Parathyroid adenoma (tissue), 2 donors: ENCODE data around the gene CEP68.

Source experiments
- H2AFZ ChIP-seq: fragments of 300-600 bp; sonication (generic); one replicate; pipeline ENCODE4 v1.7.0; 2017; ENCODE audit warnings: antibody characterized with exemption, mild to moderate bottlenecking
- H3K27ac ChIP-seq: fragments of 300-600 bp; sonication (generic); one replicate; pipeline ENCODE4 v1.7.0; 2017
- H3K27me3 ChIP-seq: fragments of 300-600 bp; sonication (generic); one replicate; pipeline ENCODE4 v1.7.0; 2017; ENCODE audit warnings: low read length; ENCODE audit not compliant: control insufficient read depth, insufficient read depth
- H3K36me3 ChIP-seq: fragments of 300-600 bp; sonication (generic); one replicate; pipeline ENCODE4 v1.7.0; 2017; ENCODE audit warnings: low read length; ENCODE audit not compliant: control insufficient read depth, insufficient read depth
- H3K4me1 ChIP-seq: fragments of 300-600 bp; sonication (generic); one replicate; pipeline ENCODE4 v1.7.0; 2017; ENCODE audit warnings: control low read depth
- H3K4me2 ChIP-seq: fragments of 300-600 bp; sonication (generic); one replicate; pipeline ENCODE4 v1.7.0; 2017; ENCODE audit warnings: low read length
- H3K4me3 ChIP-seq: fragments of 300-600 bp; sonication (generic); one replicate; pipeline ENCODE4 v1.7.0; 2017; ENCODE audit warnings: low read depth, low read length
- H3K79me2 ChIP-seq: fragments of 300-600 bp; sonication (generic); one replicate; pipeline ENCODE4 v1.7.0; 2017; ENCODE audit warnings: control low read depth
- H3K9ac ChIP-seq: fragments of 300-600 bp; sonication (generic); one replicate; pipeline ENCODE4 v1.7.0; 2017; ENCODE audit warnings: mild to moderate bottlenecking
- H3K9me3 ChIP-seq: fragments of 300-600 bp; sonication (generic); one replicate; pipeline ENCODE4 v1.7.0; 2017; ENCODE audit warnings: low read length; ENCODE audit not compliant: control insufficient read depth
- TF ChIP-seq, protein P1 (sequence below): fragments of 300-600 bp; sonication (generic); IDR thresholded peaks from one replicate; pipeline ENCODE4 v1.7.0; 2017; ENCODE audit warnings: antibody characterized with exemption, mild to moderate bottlenecking
- donor health status: primary hyperparathyroidism.

Gene CEP68

GRCh38 chr2:65055422-65056214 lies 598 bp upstream of the CEP68 start:
- no peaks in the 10 kb centered on the region for H3K9me3 ChIP-seq
- H2AFZ ChIP-seq, result peak overlapping the region; percentile 99
- H3K27ac ChIP-seq, result peak overlapping the region; percentile 73
- no peaks in the 10 kb centered on the region for H3K36me3 ChIP-seq
- no peaks in the 10 kb centered on the region for H3K27me3 ChIP-seq
- no peak overlapping the region for H3K9ac ChIP-seq
- H3K4me2 ChIP-seq, result peak overlapping the region; percentile 99
- peak overlapping the region; percentile 82 for H3K4me3 ChIP-seq
- H3K4me1 ChIP-seq, result peaks cover 13% of the 10 kb centered on the region
- TF ChIP-seq, protein P1, sequence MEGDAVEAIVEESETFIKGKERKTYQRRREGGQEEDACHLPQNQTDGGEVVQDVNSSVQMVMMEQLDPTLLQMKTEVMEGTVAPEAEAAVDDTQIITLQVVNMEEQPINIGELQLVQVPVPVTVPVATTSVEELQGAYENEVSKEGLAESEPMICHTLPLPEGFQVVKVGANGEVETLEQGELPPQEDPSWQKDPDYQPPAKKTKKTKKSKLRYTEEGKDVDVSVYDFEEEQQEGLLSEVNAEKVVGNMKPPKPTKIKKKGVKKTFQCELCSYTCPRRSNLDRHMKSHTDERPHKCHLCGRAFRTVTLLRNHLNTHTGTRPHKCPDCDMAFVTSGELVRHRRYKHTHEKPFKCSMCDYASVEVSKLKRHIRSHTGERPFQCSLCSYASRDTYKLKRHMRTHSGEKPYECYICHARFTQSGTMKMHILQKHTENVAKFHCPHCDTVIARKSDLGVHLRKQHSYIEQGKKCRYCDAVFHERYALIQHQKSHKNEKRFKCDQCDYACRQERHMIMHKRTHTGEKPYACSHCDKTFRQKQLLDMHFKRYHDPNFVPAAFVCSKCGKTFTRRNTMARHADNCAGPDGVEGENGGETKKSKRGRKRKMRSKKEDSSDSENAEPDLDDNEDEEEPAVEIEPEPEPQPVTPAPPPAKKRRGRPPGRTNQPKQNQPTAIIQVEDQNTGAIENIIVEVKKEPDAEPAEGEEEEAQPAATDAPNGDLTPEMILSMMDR, result no peak
- H3K79me2 ChIP-seq, result peaks cover 36% of the 10 kb centered on the region

DNA sequence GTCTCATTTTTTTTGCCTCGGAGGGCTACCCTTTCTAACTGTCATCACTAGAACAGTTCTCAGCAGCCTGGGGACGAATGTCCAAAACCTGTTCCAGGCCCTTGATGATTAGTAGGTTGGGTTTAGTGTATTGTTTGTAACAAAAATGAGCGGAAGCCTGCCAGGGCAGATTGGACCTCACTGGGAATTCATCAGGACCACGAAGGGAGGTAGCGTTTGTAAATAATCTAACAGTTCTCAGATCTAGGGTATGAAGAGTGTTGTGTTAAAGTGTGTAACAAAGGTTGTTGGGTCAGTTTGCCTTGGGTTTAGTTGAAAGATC lies 799 bp downstream of the CEP68 start:
- TF ChIP-seq, protein P1, result no peak
- H3K4me1 ChIP-seq, result peaks cover 13% of the 10 kb centered on the region
- H3K79me2 ChIP-seq, result peaks cover 49% of the 10 kb centered on the region
- peak overlapping the region; percentile 73 for H3K27ac ChIP-seq
- peak overlapping the region; percentile 99 for H2AFZ ChIP-seq
- peak overlapping the region; percentile 43 for H3K9ac ChIP-seq
- H3K4me2 ChIP-seq, result peak overlapping the region; percentile 63
- H3K9me3 ChIP-seq, result no peaks in the 10 kb centered on the region
- H3K4me3 ChIP-seq, result peak overlapping the region; percentile 82
- no peaks in the 10 kb centered on the region for H3K36me3 ChIP-seq
- H3K27me3 ChIP-seq, result no peaks in the 10 kb centered on the region

DNA sequence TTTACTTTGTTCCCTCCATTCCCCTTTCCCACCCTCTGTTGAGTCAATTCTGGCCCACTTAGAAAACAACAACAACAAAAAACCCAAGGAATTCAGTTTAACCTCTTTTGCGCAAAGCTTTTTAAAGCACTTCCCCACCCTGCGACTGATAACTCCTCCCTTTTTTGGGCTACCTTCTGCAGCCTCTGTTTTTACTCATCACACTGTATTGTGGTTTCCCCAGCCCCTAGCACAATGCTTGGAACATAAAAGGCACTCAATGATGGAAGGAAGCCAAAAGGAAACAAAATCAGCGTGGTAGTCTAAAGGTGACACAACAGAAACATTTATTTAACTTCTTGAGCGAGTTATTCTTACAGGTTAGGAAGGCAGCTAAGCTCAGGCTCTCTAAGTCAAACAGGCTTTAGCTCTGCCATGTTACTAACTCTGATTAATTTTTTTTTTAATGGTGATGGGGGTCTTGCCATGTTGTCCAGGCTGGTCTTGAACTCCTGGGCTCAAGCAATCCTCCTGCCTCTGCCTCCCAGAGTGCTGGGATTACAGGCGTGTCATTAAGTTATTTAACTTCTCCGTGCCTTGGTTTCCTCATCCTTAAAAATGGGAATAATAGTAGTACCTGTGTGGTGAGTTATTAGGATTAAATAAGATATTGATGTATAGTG lies 1.3 kb downstream of the CEP68 start:
- Histone ChIP-seq H3K27me3 (no peaks in the 10 kb centered on the region), H3K4me1 (peaks cover 13% of the 10 kb centered on the region), H3K27ac (peak overlapping the region; percentile 73), H3K9ac (no peak overlapping the region), H3K4me3 (peak overlapping the region; percentile 82), H2AFZ (no peak overlapping the region), H3K79me2 (peaks cover 51% of the 10 kb centered on the region), H3K9me3 (no peaks in the 10 kb centered on the region), H3K4me2 (peak overlapping the region; percentile 63), H3K36me3 (no peaks in the 10 kb centered on the region)
- TF ChIP-seq, protein P1, result no peak

GRCh38 chr2:65059071-65059470 lies 2.9 kb downstream of the CEP68 start:
- peaks cover 60% of the 10 kb centered on the region for H3K79me2 ChIP-seq
- H3K4me1 ChIP-seq, result peaks cover 13% of the 10 kb centered on the region
- H3K4me2 ChIP-seq, result no peak overlapping the region
- H3K27ac ChIP-seq, result peak overlapping the region; percentile 73
- H2AFZ ChIP-seq, result no peak overlapping the region
- H3K9me3 ChIP-seq, result no peaks in the 10 kb centered on the region
- H3K4me3 ChIP-seq, result no peak overlapping the region
- no peaks in the 10 kb centered on the region for H3K27me3 ChIP-seq
- no peak overlapping the region for H3K9ac ChIP-seq
- no peaks in the 10 kb centered on the region for H3K36me3 ChIP-seq
- TF ChIP-seq, protein P1, result no peak
